ENCODE data around the gene CSK. TPM values are rescaled to one million over a fixed set of nuclear protein-coding genes. Genes with fewer than 3 reads are reported as not detected.
"Not testable (repeated sequence)": the region's sequence is repeated elsewhere in the genome, so short reads cannot be mapped to it uniquely, and the experiment has no call there.

The CSK gene
- total RNA-seq, 4 donors from 2014 or later, result 6.4 to 11.7 (median 10.8) TPM

DNA sequence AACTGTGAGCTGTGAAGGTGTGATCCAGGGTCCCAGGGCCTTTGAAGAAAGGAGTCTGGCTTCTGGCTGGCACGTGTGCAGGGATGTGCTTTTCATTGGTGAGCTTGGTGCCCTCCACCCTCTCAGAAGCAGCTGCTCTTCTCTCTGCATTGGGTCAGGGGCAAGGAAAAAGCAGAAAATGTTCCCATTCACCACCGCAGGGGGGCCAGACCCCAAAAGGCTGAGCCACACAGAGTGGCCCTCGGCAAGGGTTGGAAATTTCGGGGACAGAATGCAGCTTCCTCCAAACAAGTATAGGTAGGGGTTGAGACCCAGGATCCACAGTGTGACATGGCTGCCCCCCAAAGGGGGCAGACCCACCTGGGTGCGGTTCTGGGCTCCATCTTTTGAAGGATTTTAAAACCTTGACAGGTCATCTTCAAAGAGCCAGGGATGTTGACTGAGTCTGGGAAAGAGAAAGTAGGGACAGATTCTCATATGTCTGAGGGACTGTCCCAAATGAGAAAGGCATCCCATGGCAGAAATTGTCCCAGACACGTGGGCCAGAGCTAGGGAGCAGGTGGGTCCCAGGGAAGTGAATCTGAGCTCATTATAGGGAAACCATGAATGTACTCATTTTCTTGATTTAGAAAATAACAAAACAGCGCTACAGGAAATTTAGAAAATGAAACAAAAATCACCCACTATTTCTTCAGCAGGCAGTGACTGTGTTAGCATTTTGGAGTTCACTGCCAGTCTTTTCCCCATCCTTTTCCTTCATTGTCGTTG lies 2.7 kb downstream of the CSK start:
- H3K9me3 ChIP-seq, result no peaks in the 10 kb centered on the region
- intact Hi-C loops (cut with DNase I; ENCODE audit: low total_unique reads), result loop anchor here (5.0 to 10.0 kb wide), 3 partner anchors 58 to 240 kb away; partner anchors contain the start of genes ARID3B, COX5A and ULK3
- H3K27ac ChIP-seq, result peak overlapping the region; percentile 70 to 84 (median 80)
- H3K4me3 ChIP-seq, result no peak overlapping the region
- H3K4me1 ChIP-seq, result peaks cover 74 to 84% of the 10 kb centered on the region in 2 donors
- no peaks in the 10 kb centered on the region for H3K36me3 ChIP-seq
- ATAC-seq (no peak), DNase-seq (no peak)
- H3K27me3 ChIP-seq, result no peaks in the 10 kb centered on the region
- TF ChIP-seq, protein P1, sequence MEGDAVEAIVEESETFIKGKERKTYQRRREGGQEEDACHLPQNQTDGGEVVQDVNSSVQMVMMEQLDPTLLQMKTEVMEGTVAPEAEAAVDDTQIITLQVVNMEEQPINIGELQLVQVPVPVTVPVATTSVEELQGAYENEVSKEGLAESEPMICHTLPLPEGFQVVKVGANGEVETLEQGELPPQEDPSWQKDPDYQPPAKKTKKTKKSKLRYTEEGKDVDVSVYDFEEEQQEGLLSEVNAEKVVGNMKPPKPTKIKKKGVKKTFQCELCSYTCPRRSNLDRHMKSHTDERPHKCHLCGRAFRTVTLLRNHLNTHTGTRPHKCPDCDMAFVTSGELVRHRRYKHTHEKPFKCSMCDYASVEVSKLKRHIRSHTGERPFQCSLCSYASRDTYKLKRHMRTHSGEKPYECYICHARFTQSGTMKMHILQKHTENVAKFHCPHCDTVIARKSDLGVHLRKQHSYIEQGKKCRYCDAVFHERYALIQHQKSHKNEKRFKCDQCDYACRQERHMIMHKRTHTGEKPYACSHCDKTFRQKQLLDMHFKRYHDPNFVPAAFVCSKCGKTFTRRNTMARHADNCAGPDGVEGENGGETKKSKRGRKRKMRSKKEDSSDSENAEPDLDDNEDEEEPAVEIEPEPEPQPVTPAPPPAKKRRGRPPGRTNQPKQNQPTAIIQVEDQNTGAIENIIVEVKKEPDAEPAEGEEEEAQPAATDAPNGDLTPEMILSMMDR (IDR thresholded peaks at IDR 0.05 in 4 of 5, conservative IDR thresholded peaks at IDR 0.05 in 1 of 5), result no peak
- no peak for TF ChIP-seq POLR2A (IDR thresholded peaks at IDR 0.05)
- in situ Hi-C loops (cut with MboI; ENCODE audit: low sequenced_read_pairs in 4 of 4), result loop anchor here in 1 of 4 donors (5.0 kb wide), 1 partner anchor 163 kb away; no protein-coding TSS in a partner anchor

DNA sequence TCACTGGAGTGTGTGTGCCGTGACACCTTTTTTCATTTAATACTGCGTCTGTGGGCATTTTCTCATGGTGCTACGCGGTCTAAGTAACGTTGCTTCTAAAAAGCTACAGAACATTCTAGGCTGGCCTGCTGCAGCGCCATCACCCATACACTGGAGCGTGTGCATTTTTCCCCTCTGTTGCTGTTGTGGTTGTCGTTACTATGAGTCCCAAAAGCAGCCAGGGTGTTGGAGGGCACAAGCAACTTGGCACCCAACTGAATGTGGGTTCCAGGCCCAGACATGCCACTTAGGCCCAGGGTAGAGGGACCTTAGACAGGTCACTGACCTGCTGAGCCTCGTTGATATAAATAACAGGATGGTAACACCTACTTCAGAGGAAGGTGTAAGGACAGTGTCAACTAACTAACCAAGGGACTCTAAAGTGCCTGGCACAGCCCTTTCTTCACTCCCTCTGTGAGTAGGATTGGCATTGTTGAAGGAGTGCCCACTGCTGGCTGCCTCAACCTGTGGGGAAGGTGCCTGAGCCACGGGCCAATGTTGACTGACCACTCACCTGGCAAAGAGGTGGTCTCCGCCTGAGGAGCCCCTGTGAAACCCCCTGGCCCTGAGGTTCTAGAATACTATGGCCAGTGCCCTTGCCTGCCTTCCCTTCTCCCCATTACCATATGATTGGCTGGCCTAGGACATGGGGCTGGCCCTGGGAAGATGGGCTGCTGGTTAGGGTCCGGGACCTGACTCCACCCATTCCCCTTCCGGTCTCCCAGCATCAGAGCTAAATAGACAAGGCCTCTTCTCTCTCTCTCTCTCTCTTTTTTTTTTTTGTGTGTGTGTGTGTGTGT lies 3.5 kb downstream of the CSK start:
- Histone ChIP-seq H3K4me1 (peaks cover 82 to 91% of the 10 kb centered on the region in 2 donors), H3K27me3 (no peaks in the 10 kb centered on the region), H3K36me3 (no peaks in the 10 kb centered on the region), H3K4me3 (no peak overlapping the region), H3K9me3 (no peaks in the 10 kb centered on the region), H3K27ac (peak overlapping the region; percentile 70 to 84 (median 80))
- DNase-seq (no peak), ATAC-seq (no peak)
- intact Hi-C loops (cut with DNase I; ENCODE audit: low total_unique reads) (loop anchor here (10.0 kb wide), 1 partner anchor 241 kb away; the partner anchor contains the start of gene ARID3B), in situ Hi-C loops (cut with MboI; ENCODE audit: low sequenced_read_pairs in 4 of 4) (no loop called here)
- TF ChIP-seq, protein P1 (IDR thresholded peaks at IDR 0.05 in 4 of 5, conservative IDR thresholded peaks at IDR 0.05 in 1 of 5), result no peak
- no peak for TF ChIP-seq POLR2A (IDR thresholded peaks at IDR 0.05)

DNA sequence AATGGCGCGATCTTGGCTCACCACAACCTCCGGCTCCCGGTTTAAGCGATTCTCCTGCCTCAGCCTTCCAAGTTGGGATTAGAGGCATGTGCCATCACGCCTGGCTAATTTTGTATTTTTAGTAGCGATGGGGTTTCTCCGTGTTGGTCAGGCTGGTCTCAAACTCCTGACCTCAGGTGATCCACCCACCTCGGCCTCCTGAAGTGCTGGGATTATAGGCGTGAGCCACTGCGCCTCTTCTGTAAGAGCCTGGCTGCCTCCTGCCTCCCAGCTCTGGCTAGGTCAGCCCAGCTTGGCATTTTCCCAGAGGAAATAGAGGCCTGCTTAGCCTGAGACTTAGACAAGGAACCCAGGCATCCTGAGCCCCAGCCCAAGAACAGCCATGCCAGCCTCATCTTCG lies 4.2 kb downstream of the CSK start:
- Histone ChIP-seq H3K27ac (peak overlapping the region; percentile 70 to 84 (median 80)), H3K4me1 (peaks cover 87 to 91% of the 10 kb centered on the region in 2 donors)
- H3K36me3 ChIP-seq; DNase-seq; in situ Hi-C loops (cut with MboI; ENCODE audit: low sequenced_read_pairs in 4 of 4); ATAC-seq; H3K4me3 ChIP-seq; H3K27me3 ChIP-seq; H3K9me3 ChIP-seq: not testable (repeated sequence)
- intact Hi-C loops (cut with DNase I; ENCODE audit: low total_unique reads), result loop anchor here (10.0 kb wide), 1 partner anchor 241 kb away; the partner anchor contains the start of gene ARID3B

DNA sequence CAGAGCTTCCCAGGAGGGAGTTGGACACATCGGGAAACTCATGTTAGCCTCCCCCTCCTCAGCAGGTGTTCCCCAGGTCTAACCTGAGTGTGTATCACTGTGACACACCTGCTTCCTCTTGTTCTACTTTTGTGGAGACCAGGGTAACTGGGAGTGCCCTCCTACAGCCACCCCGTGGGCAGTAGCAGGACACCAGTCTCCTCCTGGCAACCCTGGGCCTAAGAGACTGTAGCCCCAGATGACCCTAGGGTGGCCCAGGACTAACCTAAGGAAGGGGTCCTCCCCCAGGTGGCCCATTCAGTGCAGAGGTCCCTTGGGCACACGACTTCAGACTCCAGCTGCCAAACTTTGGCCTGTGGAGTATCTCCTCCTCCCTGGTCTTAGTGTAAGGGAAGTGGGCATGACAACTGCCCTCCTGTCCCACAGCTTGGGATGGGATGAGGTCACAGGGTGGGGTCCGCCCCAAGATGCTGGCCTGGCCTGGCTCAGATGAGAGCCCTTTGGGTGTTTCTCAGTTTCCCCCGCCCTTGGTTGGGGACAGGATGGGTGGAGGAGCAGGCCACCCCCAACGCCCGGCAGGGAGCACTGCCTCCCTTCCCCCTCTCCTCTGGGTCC lies 4.8 kb downstream of the CSK start:
- intact Hi-C loops (cut with DNase I; ENCODE audit: low total_unique reads), result loop anchor here (10.0 kb wide), 1 partner anchor 242 kb away; the partner anchor contains the start of gene ARID3B
- H3K27ac ChIP-seq, result peak overlapping the region; percentile 70 to 84 (median 80)
- H3K9me3 ChIP-seq, result no peaks in the 10 kb centered on the region
- H3K36me3 ChIP-seq, result no peaks in the 10 kb centered on the region
- peaks cover 82 to 91% of the 10 kb centered on the region in 2 donors for H3K4me1 ChIP-seq
- in situ Hi-C loops (cut with MboI; ENCODE audit: low sequenced_read_pairs in 4 of 4), result no loop called here
- TF ChIP-seq, protein P1 (IDR thresholded peaks at IDR 0.05 in 4 of 5, conservative IDR thresholded peaks at IDR 0.05 in 1 of 5), result no peak
- TF ChIP-seq POLR2A (IDR thresholded peaks at IDR 0.05), result no peak
- H3K27me3 ChIP-seq, result no peaks in the 10 kb centered on the region
- H3K4me3 ChIP-seq, result no peak overlapping the region
- ATAC-seq (no peak), DNase-seq (no peak)

Measured in gastrocnemius medialis (tissue), 4 donors.